Globus pallidus (tissue), 1 donor: ENCODE data around the gene UBE2V1.

Source experiments
- DNase-seq: peaks from one replicate; pipeline ENCODE4 v3.0.0-alpha.2; 2015; ENCODE audit warnings: low spot score

UBE2V1 gene

DNA sequence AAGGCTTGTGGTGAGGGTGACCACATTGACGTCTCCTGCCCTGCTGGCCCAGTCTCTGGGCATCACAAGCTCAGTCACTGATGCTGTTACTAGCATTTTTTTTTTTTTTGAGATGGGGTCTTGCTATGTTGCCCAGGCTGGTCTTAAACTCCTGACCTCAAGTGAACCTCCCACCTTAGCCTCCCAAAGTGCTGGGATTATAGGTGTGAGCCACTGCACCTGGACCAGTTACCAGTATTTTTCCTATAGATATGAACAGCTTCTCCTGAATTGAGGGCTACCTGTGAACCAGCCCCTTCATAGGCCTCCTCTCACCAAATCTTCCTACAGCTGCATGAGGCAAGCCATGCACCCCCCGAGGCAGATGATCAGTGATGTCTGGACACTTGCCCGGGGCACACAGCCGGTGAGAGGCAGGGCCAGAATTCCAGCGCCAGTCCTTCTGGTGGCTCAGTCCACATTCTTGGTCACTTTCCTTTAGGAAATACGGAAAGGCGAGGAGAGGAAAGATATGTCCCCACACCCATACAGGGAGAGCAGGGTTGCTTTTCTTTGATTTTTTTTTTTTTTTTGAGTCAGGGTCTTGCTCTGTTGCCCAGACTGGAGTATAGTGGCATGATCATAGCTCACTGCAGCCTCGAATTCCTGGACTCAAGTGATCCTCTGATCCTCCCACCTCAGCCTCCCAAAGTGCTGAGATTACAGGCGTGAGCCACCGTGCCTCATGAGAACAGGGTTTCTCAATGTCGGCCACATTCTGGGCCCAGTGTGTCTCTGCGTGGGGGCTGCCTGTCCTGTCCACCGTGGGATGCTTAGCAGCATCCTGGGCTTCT is 50.7 kb downstream of the UBE2V1 start:
- no peak for DNase-seq

DNA sequence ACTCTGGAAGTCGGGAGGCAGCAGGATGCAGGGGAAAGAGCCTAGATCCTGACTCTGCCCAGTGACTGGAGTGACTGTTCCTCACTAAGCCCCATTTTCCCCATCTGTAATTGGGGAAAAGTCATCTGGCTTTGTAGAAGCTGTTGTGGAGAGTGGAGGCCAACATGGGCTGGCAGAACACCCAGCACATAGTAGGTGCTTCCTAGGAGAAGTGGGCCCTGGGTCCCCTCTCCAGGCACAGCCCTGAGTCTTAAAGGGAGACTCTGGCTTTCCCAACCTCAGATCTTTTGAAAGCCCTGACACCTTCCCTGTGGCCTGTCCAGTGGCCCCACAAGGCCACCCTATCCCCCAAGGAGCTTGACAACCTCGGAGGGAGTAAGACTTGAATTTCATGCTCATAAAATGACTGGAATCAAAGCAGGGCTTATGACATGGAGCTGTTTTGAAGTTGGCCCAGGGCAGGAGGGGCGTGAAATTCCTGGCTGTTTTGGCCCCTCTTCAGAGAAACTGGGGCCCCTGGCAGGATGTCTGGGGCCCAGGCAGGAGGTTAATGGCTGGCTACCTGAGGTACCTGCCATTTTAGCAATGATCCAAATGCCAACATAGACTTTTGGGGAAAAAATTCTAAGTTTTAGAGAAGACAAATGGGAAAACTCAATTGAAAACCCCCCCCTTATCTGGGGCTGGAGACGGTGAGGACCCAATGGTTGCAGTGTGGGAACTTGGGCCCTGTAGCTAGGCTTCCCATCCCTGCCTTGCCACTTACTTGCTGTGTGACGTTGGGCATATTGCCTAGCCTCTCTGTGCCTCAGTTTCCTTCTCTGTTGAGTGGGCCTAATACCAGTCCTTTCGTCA is 51.6 kb downstream of the UBE2V1 start:
- no peak for DNase-seq

DNA sequence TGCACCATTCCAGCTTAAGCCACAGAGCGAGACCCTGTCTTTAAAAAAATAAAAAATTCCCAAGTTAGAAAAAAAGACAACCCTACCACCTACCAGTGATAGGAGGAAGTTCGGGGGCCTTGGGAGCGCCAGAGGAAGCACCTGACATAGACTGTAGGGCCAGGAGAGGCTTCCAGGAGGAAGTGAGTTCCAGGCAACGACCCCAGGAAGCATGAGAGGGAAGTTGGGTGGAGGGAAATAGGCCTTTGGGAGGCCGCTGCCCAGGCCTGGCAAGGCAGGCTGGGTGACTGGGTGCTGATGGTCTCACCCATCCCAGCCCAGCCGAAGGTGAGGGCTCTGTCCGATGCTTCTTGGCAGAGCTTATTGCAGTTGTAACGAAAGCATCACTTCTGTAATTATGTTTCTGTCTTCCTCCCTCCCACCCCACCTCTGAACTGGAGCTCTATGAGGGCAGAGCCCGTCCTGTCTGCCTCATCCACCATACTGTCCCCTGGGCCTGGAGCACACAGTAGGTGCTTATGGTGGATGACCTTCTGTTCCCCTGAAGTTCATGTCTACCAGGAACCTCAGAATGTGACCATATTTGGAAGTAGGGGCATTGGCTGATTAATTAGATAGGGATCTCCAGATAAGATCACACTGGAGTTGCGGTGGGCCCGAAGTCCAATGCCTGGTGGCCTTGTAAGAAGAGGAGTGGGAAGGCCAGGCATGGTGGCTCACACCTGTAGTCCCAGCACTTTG is 54.1 kb downstream of the UBE2V1 start:
- no peak for DNase-seq

DNA sequence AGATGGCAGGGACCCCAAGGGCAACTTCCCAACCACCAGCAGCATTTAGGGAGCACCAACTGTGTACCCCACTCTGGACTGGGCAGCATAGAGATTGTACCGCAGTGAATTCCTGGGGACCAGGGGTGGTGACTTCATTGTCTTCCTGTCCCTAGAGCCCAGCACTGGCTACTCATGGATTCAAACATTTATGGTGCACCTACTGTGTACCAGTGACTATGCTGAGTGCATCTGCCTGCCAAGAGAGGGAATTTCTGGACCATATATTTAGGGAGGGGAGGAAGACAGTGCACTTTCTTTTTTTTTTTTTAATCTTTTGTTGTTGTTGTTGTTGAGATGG is 55.3 kb downstream of the UBE2V1 start:
- DNase-seq = no peak

DNA sequence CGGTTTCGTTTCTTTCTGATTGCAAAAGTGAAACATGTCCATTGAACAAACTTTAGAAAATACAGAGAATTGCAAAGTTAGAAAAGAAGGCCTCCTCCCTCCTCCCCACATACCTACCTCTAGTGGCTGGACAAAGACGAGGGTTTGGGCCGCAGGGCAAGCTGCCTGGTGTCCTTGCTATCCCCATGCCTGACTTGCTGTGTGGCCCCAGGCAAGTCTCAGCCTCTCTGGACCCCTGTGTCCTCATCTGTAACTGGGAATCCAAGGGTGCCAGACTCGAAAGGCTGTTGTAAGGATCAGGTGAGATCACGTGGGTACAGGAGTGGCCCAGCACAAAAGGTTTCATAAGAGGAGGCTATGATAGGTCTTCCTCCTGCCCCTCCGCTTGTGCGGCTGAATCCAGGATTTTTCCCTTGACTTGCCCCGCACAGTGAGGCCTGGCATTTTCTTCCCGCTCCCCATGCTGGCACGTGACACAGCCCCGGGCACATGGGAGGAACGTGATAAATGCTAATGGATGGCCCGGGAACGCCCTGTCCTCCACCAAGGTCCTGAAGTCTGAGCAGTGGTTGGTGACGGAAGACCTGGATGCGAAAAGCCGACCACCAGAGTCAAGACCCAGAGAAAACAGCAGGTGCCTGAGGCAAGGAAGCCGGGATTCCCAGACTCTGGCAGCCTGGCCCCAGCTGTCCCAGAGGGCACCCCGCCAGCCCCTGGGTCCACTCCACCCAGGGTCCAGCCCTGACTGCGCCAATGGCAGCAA is 55.8 kb downstream of the UBE2V1 start:
- no peak for DNase-seq

DNA sequence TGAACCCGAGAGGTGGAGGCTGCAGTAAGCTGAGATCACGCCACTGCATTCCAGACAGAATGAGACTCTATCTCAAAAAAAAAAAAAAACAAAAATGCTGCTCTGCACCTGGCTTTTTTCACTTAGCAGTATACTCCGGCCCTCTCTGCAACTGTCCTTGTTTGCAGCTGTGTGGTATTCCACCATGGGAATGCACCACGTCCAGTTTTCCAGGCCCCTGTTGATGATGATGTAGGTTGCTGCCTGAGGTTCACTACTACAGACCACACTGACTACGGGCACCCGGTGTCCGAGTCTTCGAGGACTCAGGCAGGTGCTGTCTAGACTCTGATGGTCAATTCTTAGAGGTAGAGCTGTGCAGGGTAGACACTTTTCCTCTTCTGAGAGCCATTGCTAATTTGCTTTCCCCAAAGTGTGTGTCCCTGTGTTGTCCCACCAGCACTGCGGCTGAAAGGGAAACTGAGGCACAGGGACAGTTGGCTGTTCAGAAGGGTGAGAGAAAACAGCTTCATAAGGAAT is 56.5 kb downstream of the UBE2V1 start:
- no peak for DNase-seq

DNA sequence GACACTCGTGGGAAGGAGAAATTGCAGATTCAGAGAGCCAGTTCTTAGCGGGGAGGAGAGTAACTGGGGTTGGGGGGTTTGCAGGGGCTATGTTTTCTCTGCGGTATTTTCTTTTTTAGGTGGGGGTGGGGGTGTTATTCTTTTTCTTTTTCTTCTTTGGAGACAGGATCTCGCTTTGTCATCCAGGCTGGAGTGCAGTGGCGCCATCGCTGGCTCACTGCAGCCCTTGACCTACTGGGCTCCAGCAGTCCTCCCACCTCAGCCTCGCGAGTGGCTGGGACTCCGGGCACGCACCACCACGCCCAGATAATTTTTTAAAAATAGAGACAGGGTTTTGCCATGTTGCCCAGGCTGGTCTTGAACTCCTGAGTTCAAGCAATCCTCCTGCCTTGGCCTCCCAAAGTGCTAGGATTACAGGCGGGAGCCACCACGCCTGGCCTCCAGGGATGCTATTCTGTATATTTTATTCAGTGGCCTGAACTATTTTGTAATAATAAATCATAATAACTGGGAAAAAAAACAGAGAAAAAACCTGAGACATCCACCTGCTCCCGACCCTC is 57.3 kb downstream of the UBE2V1 start:
- no peak for DNase-seq

DNA sequence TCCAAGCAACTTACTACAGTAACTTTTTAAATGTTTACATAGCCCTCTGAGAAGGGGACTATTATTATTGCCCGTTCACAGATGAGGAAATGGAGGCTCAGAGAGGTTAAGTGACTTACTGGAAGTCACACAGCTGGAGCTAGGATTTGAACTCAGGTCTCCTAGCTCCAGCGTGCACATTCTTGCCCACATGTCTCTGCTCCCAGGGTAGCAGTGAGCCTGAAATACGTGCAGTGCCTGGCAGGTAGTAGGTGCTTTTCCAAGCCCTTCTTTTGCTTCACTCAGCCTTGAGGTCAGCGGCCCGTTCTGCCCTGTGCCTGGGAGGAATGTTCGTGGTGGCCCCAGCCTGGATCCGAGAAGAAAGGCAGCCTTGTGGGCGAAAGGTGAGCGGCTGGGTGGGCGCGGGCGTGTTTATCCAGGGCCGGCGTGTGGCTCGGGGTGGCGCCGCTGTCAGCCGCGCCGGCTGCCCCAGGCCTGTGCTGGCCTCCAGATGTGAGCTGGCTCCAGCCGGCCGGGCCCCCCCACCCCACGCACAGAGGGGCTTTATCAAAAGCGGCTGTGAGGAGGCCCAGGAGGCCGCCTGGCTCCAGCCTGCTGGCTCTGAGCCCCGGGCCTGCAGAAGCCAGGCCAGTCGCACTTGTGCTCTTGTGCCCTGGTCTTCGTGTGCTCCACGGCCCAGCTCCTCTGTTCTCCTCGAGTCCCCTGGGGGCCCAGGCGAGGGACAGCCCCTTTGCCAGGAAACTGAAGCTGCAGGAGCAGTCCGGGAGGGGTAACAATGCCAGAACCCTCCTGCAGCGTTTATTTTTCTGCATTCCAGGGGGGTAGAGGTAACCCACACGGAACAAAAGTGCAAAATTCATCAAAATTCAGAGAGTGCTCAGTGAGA is 58.1 kb downstream of the UBE2V1 start:
- peak; percentile 88 for DNase-seq

DNA sequence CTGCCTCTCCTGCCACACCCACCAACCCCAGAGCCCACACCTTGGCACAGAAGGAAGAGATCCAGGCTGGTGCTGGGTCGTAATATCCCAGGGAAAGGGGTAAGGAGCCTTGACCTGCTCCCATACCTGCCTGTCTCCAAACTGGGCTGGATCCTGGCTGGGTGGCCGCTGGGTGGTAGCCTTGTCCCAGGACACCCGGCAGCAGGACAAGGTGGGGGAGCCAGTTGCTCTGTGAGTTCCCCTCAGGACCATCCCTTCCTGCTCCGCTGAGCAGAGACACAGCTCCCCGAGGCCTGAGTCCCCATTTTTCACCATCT is 58.8 kb downstream of the UBE2V1 start:
- DNase-seq = no peak

DNA sequence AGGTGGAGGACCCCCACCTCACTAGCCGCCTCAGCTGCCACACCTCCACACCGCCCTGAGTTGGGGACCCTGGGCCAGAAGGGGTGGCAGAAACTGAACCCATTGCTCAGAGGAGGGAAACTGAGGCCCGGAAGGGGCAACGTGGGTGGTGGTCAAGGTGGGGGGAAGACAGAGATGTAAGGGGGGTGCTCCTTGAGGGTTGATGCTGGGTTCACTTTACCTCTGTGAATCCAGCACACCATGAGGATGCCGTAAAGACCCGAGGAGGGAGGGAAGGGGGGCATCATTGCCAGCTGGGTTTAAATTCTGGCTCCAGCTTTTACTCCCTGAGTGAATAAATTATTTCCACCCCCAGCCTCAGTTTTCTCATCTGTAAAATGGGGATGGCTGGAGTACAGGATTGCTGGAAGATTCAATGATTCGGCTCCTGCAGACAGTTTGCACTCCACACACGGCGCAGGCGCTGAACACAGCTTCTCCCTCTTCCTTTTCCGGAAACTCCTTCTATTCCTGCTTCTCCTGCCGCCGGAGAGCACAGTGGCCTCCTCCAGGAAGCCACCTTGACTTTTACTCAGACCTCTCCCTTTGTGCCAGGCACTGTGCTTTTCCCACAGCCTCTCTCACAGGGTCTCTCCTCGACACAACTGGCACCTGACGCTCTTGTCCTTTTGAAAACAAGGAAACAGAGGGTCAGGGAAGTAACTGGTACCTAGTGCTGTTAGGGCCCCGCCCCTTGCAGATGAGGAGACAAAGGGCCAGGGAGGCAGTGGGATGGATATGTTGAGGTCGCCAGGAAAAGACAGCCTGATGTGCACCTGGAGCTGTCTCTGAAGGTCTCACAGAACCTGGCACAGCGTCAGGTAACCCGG is 59.4 kb downstream of the UBE2V1 start:
- DNase-seq = no peak

DNA sequence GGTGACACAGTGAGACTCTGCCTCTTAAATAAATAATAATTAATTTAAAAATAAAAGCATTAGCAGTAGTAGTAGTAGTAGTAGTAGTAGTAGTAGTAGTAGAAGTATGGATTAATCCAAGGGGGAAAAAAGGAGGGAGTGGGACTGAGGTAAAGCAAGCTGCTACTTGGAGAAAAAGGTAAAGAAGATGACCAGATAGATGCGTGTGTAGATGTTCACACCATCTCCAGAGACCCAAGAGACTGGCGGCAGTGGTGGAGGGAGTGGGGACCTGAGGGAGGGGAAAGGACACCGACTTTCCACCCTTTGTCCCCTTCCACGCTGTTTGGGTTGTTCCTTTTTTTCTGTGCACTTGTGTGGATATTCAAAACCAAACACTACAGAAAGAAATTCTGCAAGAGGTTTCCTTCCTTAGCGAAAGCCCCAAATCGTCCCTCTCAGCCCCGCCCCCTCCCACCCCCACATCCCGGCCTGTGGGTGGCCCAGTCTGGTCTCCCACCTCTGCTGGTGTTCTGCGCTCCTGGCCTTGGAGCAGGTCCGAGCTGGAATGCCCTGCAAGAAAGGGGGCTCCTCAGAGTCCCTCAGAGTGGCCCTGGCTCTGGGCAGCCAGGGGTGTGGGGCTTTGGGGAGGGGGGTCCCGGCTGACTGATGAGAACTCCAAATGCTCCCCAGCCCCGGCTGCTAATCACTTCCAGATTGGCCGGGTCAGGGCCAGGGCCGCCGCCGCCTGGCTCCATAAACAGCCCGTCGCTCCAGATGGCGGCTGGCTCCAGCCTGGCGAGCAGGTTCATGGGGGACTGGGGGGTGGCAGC is 60.2 kb downstream of the UBE2V1 start:
- no peak for DNase-seq

DNA sequence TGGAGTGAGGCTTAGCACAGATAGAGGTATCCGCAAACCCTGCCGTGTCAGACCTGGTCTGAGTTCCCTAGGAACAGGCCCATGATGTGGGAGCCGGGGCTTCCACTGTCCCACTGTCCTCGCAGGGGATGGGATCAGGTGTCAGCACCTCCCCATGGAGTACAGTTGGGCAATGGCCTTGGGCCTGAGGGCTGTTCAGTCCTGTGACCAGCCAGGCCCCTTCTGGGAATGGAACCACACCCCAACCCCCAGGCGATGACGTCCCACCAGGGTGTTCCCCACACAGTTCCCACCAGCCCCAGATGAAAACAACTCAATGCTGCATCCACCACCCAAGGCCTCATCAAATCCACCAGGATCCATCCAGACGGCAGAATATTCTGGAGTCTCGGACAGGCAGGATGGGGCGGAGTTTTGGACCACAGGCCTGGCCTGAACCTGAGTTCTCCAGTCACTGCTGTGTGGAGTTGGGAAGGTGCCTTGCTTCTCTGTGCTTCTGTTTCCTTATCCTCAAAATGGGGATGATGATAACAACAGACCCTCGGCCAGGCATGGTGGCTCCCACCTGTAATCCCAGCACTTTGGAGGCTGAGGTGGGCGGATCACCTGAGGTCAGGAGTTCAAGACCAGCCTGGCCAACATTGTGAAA is 62.2 kb downstream of the UBE2V1 start:
- no peak for DNase-seq

DNA sequence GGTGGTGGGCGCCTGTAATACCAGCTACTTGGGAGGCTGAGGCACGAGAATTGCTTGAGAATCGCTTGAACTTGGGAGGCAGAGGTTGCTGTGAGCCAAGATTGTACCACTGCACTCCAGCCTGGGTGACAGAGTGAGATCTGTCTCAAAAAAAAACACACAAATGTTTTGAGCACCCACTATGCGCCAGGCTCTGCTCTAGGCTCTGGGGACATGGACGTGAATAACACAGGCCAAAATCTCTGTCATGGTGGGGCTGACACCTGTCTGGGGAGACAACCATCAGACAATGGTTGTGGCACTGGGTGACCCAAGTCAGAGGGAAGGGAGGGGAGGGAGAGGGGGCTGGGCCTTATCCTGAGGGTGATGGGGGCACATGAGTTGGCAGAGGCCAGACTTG is 62.7 kb downstream of the UBE2V1 start:
- no peak for DNase-seq

DNA sequence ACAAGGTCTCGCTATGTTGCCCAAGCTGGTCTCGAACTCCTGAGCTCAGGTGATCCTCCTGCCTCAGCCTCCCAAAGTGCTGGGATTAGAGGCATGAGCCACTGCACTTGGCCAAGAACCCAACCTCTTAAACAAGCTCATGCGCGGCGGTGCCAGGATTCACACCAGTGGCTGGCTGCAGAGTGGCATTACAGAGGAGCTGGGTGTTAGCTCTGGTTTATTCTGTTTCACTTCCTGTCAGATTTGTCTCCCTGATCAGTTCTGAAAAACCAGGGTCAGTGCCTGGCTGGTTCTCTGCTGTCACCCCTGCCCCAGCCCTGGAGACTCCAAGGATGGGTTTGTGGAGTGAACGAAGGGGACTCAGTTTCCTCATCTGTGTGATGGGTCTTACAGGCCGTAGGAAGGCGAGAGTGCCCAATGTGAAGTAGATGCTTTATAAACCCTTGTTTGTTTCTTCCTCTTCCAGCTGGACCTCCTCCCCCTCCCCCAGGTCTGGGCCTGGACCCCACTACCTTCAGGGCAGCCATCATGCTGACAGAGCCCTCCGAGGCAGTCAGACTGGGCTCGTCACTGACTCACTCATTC is 63.4 kb downstream of the UBE2V1 start:
- DNase-seq = no peak

DNA sequence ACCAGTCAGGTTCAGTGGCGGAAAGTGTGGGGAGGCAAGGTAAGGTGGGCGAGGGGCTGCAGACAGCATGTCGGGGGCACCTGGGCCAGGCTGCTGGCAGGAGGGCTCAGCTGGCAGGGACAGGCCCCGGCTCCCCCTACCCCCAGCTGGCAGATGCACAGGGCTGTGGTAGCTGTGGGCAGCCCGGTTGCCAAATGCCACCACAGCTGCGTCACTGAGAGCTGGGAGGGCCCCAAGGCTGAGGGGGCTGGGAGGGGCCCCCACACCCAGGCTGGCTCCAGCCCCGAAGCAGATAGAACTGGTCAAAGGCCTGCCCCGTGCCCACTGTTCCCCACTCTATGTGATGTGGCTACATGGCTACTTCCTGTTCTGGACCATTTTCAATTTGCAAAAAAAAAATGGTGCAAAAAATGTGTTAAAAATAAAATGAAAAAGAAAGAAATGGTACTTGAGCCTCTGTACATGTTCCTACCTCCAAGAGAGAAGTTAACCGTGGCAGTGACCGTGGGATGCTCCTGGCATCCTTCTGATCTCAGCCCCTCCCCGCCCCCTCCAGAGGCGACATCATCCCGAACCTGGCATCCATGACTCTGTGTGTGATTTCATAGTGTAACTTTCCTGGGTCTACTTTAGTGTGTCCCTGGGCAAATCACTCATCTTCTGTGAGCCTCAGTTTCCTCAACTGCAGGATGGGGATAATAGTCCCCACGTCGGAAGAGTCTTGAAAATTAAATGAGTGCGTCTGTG is 64.4 kb downstream of the UBE2V1 start:
- no peak for DNase-seq

DNA sequence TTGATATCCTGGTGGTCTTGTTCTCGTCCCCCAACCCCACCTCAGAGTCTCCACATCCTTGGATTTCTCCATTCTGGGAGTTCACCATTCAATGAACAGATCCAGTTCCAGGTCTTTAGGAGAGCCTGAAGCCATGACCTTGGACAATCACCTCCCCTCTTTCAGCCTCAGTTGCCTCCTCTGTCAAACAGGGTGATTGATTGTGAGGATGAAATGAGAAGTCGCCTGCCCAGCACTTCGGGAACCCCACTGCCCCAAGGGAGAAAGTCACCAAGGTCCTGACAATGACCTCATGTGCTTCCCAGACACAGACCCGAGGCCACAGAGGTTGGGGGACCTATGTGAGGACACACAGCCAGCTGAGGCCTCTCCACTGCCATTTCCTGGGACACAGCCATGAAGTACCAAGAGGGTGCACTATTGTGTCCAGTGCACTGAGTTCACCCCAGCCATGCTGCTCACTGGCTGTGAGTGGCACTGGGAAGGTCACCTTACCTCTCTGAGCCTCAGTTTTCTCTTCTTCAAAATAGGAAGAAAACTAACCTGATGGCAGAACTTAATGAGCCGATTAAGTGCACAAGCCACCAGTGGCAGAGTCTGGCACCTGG is 68.5 kb downstream of the UBE2V1 start:
- no peak for DNase-seq
